ENCODE data around the gene ALDOB.

Gene ALDOB

DNA sequence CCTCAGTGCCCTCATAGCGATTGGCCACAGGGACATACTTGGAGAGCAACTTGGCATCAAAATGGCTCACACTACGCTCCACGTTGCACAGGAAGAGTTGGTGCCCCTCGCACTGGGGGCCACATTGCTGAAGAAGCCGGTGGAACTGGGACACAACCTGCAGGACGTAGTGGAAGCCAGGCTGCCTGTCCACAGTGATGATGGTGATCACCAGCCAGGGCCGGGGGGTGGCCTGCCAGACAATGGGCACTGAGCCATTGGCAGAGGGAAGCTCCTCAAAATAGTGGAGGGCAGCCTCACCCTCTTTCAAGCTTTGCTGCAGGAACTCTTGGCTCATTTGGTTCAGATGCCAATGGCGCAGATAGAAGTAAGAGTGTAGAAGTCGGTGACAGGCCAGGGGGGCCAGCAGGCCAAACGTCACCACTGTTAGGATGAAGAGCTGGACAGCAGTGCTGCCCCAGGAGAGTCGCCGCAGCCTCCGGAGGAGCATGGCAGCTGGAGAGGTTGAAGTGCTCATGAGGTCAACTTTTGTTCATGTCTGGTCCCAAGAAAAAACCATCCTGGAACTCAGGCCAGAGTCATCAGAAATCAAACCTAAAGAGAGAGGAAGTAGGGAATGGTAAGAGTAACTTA, 41.1 kb upstream of the ALDOB start:
- Histone ChIP-seq H3K4me3 (no peak overlapping the region), H3K9me3 (replicated peaks in 1 of 11) (no peaks in the 10 kb centered on the region), H4K20me1 (no peaks in the 10 kb centered on the region), H3K4me2 (no peak overlapping the region), H3K27ac (no peak overlapping the region), H3K9ac (no peak overlapping the region), H3K27me3 (no peaks in the 10 kb centered on the region), H3K4me1 (peaks cover 0 to 13% (median 10%) of the 10 kb centered on the region in 10 experiments; a peak in 14 of 20 replicates), H3K36me3 (no peaks in the 10 kb centered on the region)
- no peak for TF ChIP-seq Cebpa-rat (IDR thresholded peaks at IDR 0.05)

DNA sequence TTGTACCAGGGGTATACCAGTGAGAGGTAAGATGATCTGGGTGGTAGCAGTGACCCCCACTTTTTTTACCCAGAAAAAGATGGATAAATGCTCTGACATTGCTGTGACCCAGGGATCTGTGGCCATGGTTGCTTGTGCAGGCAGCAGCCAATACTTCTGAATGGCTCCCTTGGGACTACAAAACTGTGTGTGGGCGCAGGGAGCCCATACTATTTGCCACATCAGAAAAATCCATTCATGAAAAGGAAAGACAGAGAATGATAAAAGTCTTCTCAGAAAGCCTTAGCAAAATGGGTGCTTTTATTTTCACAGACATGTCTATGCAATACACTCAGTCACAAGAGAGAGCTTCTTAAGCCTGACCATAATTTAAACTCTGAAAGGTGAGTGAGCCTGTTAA, 37.3 kb upstream of the ALDOB start:
- Histone ChIP-seq H3K36me3 (no peaks in the 10 kb centered on the region), H3K27ac (no peak overlapping the region), H3K9me3 (replicated peaks in 1 of 11) (no peaks in the 10 kb centered on the region), H4K20me1 (no peaks in the 10 kb centered on the region), H3K4me1 (peaks cover 0 to 13% (median 10%) of the 10 kb centered on the region in 10 experiments; a peak in 14 of 20 replicates), H3K4me3 (no peak overlapping the region), H3K4me2 (peak overlapping the region in 9 of 11 experiments; percentile 15 to 60 (median 47); a peak in 17 of 22 replicates), H3K27me3 (no peaks in the 10 kb centered on the region), H3K9ac (no peak overlapping the region)
- no peak for TF ChIP-seq Cebpa-rat (IDR thresholded peaks at IDR 0.05)

GRCh38 chr9:101470929-101471328, 35.4 kb upstream of the ALDOB start:
- no peak overlapping the region for H3K4me3 ChIP-seq
- no peaks in the 10 kb centered on the region for H4K20me1 ChIP-seq
- H3K9me3 ChIP-seq (replicated peaks in 1 of 11): no peaks in the 10 kb centered on the region
- no peak overlapping the region for H3K9ac ChIP-seq
- no peak overlapping the region for H3K27ac ChIP-seq
- no peak for TF ChIP-seq Cebpa-rat (IDR thresholded peaks at IDR 0.05)
- no peaks in the 10 kb centered on the region for H3K36me3 ChIP-seq
- peaks cover under 1 to 13% (median 10%) of the 10 kb centered on the region in 10 experiments; a peak in 18 of 20 replicates for H3K4me1 ChIP-seq
- no peaks in the 10 kb centered on the region for H3K27me3 ChIP-seq
- no peak overlapping the region for H3K4me2 ChIP-seq

DNA sequence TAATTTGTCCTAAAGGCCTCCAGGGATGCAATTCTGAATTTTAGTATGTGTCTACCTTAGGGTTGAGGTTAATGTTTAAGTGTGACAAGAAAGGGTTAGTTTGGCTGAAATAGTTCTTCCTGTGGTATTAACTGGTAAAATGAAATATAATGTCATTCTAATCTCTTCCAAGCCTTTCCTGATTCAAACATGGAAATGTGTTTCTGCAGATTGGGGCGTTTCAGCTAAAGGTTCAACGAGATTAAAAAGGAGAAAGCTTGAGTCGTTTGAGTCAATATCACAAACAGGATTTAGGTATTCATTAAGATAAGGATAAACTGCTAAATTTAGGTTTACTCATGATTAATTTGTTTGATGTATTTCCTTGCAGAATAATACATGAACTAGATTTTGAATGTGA, 34.4 kb upstream of the ALDOB start:
- H3K9ac ChIP-seq: no peak overlapping the region
- TF ChIP-seq Cebpa-rat (IDR thresholded peaks at IDR 0.05): no peak
- no peak overlapping the region for H3K4me2 ChIP-seq
- H3K4me1 ChIP-seq: peaks cover 10 to 14% (median 12%) of the 10 kb centered on the region in 10 experiments
- H3K27me3 ChIP-seq: no peaks in the 10 kb centered on the region
- H3K27ac ChIP-seq: no peak overlapping the region
- no peaks in the 10 kb centered on the region for H3K9me3 ChIP-seq (replicated peaks in 1 of 11)
- H3K36me3 ChIP-seq: no peaks in the 10 kb centered on the region
- no peaks in the 10 kb centered on the region for H4K20me1 ChIP-seq
- H3K4me3 ChIP-seq: no peak overlapping the region

DNA sequence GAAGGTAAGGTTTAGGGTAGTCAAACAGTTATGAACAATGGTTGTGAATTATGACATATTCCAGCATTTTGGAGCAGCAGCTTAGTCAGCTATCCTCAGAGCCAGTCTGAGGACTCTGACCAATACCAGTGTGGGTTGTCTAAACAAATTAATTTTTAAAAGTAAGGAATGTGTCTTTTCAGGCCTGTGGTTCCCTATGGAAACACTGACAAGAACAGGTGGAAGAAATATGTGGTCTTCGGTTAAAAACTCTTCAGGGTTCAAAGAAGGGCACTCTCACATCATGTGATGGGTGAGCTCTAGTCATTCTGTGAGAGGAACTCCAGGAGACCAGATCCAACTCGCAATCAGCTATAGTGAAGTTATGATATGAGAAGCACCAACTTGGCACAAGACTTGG, 33.5 kb upstream of the ALDOB start:
- H3K27ac ChIP-seq: no peak overlapping the region
- H3K27me3 ChIP-seq: no peaks in the 10 kb centered on the region
- no peak for TF ChIP-seq Cebpa-rat (IDR thresholded peaks at IDR 0.05)
- no peaks in the 10 kb centered on the region for H4K20me1 ChIP-seq
- no peak overlapping the region for H3K4me2 ChIP-seq
- H3K4me3 ChIP-seq: no peak overlapping the region
- peaks cover 10 to 15% (median 12%) of the 10 kb centered on the region in 10 experiments for H3K4me1 ChIP-seq
- no peaks in the 10 kb centered on the region for H3K9me3 ChIP-seq (replicated peaks in 1 of 11)
- H3K36me3 ChIP-seq: no peaks in the 10 kb centered on the region
- H3K9ac ChIP-seq: no peak overlapping the region

DNA sequence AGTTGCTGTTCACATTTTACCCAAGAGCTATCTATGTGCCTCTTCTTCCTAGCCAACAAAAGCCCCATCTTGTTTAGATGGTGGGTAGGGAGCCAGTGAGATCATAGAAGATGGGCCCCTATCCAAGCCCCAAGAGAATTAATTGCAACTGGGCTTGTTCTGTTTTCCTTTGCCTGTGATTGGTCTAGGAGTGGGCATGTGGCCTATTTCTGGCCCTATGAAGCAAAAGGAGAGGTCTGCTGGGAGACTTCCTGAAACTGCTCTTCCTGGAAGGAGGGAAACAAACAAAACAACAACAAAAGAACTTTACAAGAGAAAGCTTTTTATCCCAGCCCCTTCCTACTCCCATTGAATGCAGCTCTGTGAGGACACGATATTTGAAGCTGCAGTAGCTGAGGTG, 32.5 kb upstream of the ALDOB start:
- Histone ChIP-seq H4K20me1 (no peaks in the 10 kb centered on the region), H3K4me3 (no peak overlapping the region), H3K27me3 (no peaks in the 10 kb centered on the region), H3K9ac (no peak overlapping the region), H3K4me2 (no peak overlapping the region), H3K4me1 (peaks cover 7 to 15% (median 9%) of the 10 kb centered on the region in 10 experiments), H3K36me3 (no peaks in the 10 kb centered on the region), H3K27ac (no peak overlapping the region), H3K9me3 (replicated peaks in 1 of 11) (no peaks in the 10 kb centered on the region)
- TF ChIP-seq Cebpa-rat (IDR thresholded peaks at IDR 0.05): no peak

DNA sequence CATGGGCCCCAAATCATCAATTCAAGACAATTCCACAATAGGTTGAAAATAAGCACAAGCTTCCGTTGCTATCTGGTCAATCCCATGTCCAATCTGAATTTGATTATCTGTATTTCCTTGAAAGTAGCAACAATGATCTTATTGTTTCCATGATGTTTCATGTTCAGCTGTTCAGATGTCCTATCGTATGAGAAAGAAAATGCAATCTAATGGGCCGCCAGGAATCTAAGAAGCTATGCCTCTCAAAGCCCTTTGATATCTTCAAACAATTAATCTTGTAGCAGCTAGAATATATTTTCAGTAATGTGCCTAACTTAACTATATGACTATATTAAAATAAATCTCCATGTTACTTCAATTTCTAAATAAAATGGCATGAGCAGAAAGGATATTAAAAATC, 32.1 kb upstream of the ALDOB start:
- no peak overlapping the region for H3K27ac ChIP-seq
- H3K9ac ChIP-seq: no peak overlapping the region
- TF ChIP-seq Cebpa-rat (IDR thresholded peaks at IDR 0.05): no peak
- no peaks in the 10 kb centered on the region for H3K36me3 ChIP-seq
- H3K9me3 ChIP-seq (replicated peaks in 1 of 11): no peaks in the 10 kb centered on the region
- H3K4me1 ChIP-seq: peaks cover 3 to 12% (median 4%) of the 10 kb centered on the region in 10 experiments
- H3K27me3 ChIP-seq: no peaks in the 10 kb centered on the region
- H3K4me3 ChIP-seq: no peak overlapping the region
- no peaks in the 10 kb centered on the region for H4K20me1 ChIP-seq
- no peak overlapping the region for H3K4me2 ChIP-seq

DNA sequence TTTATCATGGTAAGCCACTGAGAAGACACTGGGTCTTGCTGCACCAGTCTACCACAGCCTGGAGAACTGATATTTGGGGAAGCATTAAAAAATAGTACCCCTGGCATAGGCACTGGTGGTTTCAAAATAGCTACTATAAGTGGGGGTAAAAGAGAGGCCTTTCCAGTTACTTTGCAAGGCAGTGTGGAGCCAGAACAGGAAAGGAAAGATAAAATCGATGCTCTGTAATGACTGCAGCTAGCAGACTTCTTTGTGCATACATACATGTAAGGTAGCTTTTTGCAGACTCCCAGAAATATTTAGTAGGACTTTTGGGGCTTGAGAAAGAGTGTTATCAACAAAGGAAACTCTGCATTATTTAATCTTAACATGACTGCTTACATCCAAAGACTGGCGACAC, 31.3 kb upstream of the ALDOB start:
- H3K27ac ChIP-seq: no peak overlapping the region
- peaks cover 0 to 10% (median 0%) of the 10 kb centered on the region in 10 experiments; a peak in 6 of 20 replicates for H3K4me1 ChIP-seq
- H3K36me3 ChIP-seq: no peaks in the 10 kb centered on the region
- no peaks in the 10 kb centered on the region for H4K20me1 ChIP-seq
- H3K4me2 ChIP-seq: no peak overlapping the region
- no peak for TF ChIP-seq Cebpa-rat (IDR thresholded peaks at IDR 0.05)
- no peak overlapping the region for H3K9ac ChIP-seq
- H3K9me3 ChIP-seq (replicated peaks in 1 of 11): no peaks in the 10 kb centered on the region
- no peaks in the 10 kb centered on the region for H3K27me3 ChIP-seq
- H3K4me3 ChIP-seq: no peak overlapping the region

DNA sequence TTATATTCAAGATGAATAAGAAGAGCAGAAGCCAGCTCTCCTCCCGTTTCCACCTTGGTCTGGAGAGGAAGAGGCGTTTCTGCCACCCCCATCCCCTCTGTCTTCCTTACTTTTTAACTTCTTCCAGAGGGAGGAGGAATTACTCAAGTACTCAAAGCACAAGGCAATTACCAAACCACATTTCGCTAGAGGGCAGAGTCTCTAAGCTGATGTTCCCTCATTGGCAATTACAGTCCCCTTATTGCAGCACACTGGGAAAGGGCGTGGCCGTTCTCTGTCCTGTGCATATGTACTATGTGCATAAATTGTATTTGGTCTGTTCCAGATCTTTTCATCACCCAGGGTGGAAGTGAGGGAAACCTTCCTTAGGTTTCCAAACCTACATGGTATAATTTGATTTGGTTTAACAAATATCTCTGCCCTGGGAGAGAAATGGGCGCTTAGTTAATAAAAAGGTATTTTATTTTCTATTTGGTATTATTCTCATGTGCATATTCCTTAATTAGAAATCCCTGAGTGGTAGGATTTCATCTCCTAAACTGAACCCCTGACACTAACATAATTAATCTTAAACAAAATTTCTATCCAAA, 29.8 kb upstream of the ALDOB start:
- no peak; a peak in 1 of 22 replicates for TF ChIP-seq Cebpa-rat (IDR thresholded peaks at IDR 0.05)
- Histone ChIP-seq H3K36me3 (no peaks in the 10 kb centered on the region), H3K9me3 (replicated peaks in 1 of 11) (no peaks in the 10 kb centered on the region), H4K20me1 (no peaks in the 10 kb centered on the region), H3K4me2 (peak overlapping the region in 3 of 11 experiments; percentile 32 to 63 (median 52); a peak in 5 of 22 replicates), H3K27me3 (no peaks in the 10 kb centered on the region), H3K4me1 (peaks cover 0 to 10% (median 0%) of the 10 kb centered on the region in 10 experiments; a peak in 6 of 20 replicates), H3K27ac (no peak overlapping the region), H3K4me3 (no peak overlapping the region), H3K9ac (no peak overlapping the region)

DNA sequence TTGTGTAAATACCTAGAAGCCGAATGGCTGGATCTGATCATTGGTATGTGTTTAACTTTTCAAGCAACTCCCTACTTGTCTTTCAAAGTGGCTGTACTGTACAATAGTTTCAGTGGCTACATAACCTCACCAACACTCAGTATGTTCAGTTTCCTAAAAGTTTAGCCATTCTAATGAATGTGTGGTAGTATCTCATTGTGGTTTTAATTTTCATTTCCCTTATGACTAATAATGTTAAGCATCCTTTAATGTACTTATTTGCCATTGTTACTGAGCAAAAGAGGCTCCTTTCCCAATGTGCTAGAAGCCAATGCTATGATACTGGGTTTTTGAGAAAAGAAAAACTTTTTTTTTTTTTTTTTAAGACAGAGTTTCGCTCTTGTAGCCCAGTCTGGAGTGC, 27.8 kb upstream of the ALDOB start:
- Histone ChIP-seq H4K20me1 (no peaks in the 10 kb centered on the region), H3K9me3 (replicated peaks in 1 of 11) (no peaks in the 10 kb centered on the region), H3K4me1 (peaks cover 0 to 10% (median 0%) of the 10 kb centered on the region in 10 experiments; a peak in 6 of 20 replicates), H3K4me3 (no peak overlapping the region), H3K4me2 (no peak overlapping the region), H3K27ac (no peak overlapping the region), H3K27me3 (no peaks in the 10 kb centered on the region), H3K36me3 (no peaks in the 10 kb centered on the region), H3K9ac (no peak overlapping the region)
- TF ChIP-seq Cebpa-rat (IDR thresholded peaks at IDR 0.05): no peak
